SK-N-MC (cell line): ENCODE results near the gene KLHL26.

Source experiments
- EZH2 ChIP-seq: fragments of 200-600 bp; sonication (generic); IDR thresholded peaks from one replicate; pipeline ENCODE4 v1.6.1; 2017; ENCODE audit warnings: antibody characterized with exemption
- POLR2AphosphoS5 ChIP-seq: IDR thresholded peaks from 2 replicates; pipeline ENCODE4 v1.6.1; 2012; ENCODE audit warnings: mild to moderate bottlenecking, low read depth, low read length, borderline replicate concordance

DNA sequence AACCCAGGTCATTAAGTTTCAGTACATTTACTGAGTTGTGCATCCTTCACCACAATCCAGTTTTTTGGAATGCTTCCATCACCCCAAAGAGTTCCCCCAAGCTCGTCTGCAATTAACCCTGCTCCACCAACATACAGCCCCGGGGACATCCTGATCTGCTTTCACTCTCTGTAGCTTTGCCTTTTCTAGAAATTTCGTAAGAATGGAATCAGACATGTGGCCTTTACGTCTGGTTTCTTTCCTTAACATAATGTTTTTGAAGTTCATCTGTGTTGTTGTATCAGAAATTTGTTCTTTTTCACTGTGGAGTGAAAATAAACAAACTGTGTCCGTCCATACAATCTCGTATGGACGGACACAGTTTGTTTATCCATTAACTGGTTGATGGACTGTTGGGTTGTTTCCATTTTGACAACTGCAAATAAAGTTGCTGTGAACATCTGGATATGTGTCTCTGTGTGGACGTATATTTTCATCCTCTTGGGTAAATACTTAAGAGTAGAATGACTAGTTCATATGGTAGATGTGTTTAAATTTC is 2.9 kb downstream of the KLHL26 start:
- TF ChIP-seq POLR2AphosphoS5 = no peak
- TF ChIP-seq EZH2 = no peak
